KMS-11 (cell line): Measurements from ENCODE around the gene KRTAP10-3.

Experiments
- H2AFZ ChIP-seq: fragments of 200-600 bp; sonication (generic); 2 replicates; pipeline ENCODE4 v1.6.1; 2016; ENCODE audit warnings: antibody characterized with exemption, mixed run types, low read depth
- H3K27ac ChIP-seq: fragments of 200-600 bp; sonication (generic); 2 replicates; pipeline ENCODE4 v1.6.1; 2016; ENCODE audit warnings: mild to moderate bottlenecking, mixed run types
- H3K27me3 ChIP-seq: fragments of 200-600 bp; sonication (generic); 2 replicates; pipeline ENCODE4 v1.6.1; 2017; ENCODE audit warnings: mild to moderate bottlenecking, low read depth, mixed run types, moderate library complexity; ENCODE audit not compliant: insufficient read depth
- H3K36me3 ChIP-seq: fragments of 200-600 bp; sonication (generic); 2 replicates; pipeline ENCODE4 v1.6.1; 2017; ENCODE audit warnings: mild to moderate bottlenecking, mixed run types; ENCODE audit not compliant: insufficient read depth
- H3K4me1 ChIP-seq: fragments of 200-600 bp; sonication (generic); 2 replicates; pipeline ENCODE4 v1.6.1; 2016; ENCODE audit warnings: mild to moderate bottlenecking, low read depth, mixed run types; ENCODE audit not compliant: poor library complexity, severe bottlenecking
- H3K4me2 ChIP-seq: fragments of 200-600 bp; sonication (generic); 2 replicates; pipeline ENCODE4 v1.7.0; 2016; ENCODE audit warnings: mild to moderate bottlenecking, mixed run types
- H3K4me3 ChIP-seq: fragments of 200-600 bp; sonication (generic); IDR thresholded peaks from 2 replicates; pipeline ENCODE4 v1.6.1; 2017; ENCODE audit warnings: low read depth, low read length, mixed read lengths; ENCODE audit not compliant: insufficient read depth
- H3K79me2 ChIP-seq: fragments of 200-600 bp; sonication (generic); 2 replicates; pipeline ENCODE4 v1.6.1; 2016; ENCODE audit warnings: low read depth, mixed run types; ENCODE audit not compliant: insufficient read depth
- H3K9ac ChIP-seq: fragments of 200-600 bp; sonication (generic); 2 replicates; pipeline ENCODE4 v1.6.1; 2016; ENCODE audit warnings: mild to moderate bottlenecking, mixed run types
- H4K20me1 ChIP-seq: fragments of 200-600 bp; sonication (generic); 2 replicates; pipeline ENCODE4 v1.6.1; 2016; ENCODE audit warnings: mild to moderate bottlenecking, mixed run types; ENCODE audit not compliant: insufficient read depth
- CTCF ChIP-seq: fragments of 200-600 bp; sonication (generic); conservative IDR thresholded peaks from 2 replicates; pipeline ENCODE4 v1.6.1; 2017; ENCODE audit warnings: low read depth, mild to moderate bottlenecking, antibody characterized with exemption, low read length, moderate library complexity, mixed read lengths

KRTAP10-3 gene

GRCh38 chr21:44548922-44549321 is 9.7 kb downstream of the KRTAP10-3 start:
- no peak overlapping the region for H3K27ac ChIP-seq
- TF ChIP-seq CTCF: no peak
- H3K79me2 ChIP-seq: no peaks in the 10 kb centered on the region
- H2AFZ ChIP-seq: no peak overlapping the region
- H3K4me1 ChIP-seq: no peaks in the 10 kb centered on the region
- no peaks in the 10 kb centered on the region for H3K36me3 ChIP-seq
- H4K20me1 ChIP-seq: no peaks in the 10 kb centered on the region
- H3K4me2 ChIP-seq: no peak overlapping the region
- no peak overlapping the region for H3K4me3 ChIP-seq
- peaks cover 68% of the 10 kb centered on the region for H3K27me3 ChIP-seq
- no peak overlapping the region for H3K9ac ChIP-seq

GRCh38 chr21:44548381-44548780 is 10.2 kb downstream of the KRTAP10-3 start:
- H3K4me2 ChIP-seq: no peak overlapping the region
- no peaks in the 10 kb centered on the region for H3K4me1 ChIP-seq
- no peak overlapping the region for H3K9ac ChIP-seq
- H3K27me3 ChIP-seq: peaks cover 68% of the 10 kb centered on the region
- H3K4me3 ChIP-seq: no peak overlapping the region
- no peak overlapping the region for H3K27ac ChIP-seq
- no peaks in the 10 kb centered on the region for H3K36me3 ChIP-seq
- no peak for TF ChIP-seq CTCF
- H3K79me2 ChIP-seq: no peaks in the 10 kb centered on the region
- no peak overlapping the region for H2AFZ ChIP-seq
- no peaks in the 10 kb centered on the region for H4K20me1 ChIP-seq

- H3K4me2 ChIP-seq: no peak overlapping the region
- no peak for TF ChIP-seq CTCF
- H3K4me3 ChIP-seq: no peak overlapping the region
These were observed 10.8 kb downstream of the KRTAP10-3 start for GRCh38 chr21:44547656-44548331.

GRCh38 chr21:44544566-44544965 is 14.0 kb downstream of the KRTAP10-3 start:
- peaks cover 83% of the 10 kb centered on the region for H3K27me3 ChIP-seq

More at GRCh38 chr21:44547656-44548331, 10.8 kb downstream of the KRTAP10-3 start:
- no peak overlapping the region for H3K9ac ChIP-seq
- no peaks in the 10 kb centered on the region for H3K36me3 ChIP-seq
- H3K79me2 ChIP-seq: no peaks in the 10 kb centered on the region
- no peaks in the 10 kb centered on the region for H3K4me1 ChIP-seq
- H4K20me1 ChIP-seq: no peaks in the 10 kb centered on the region
- H3K27ac ChIP-seq: no peak overlapping the region
- H3K27me3 ChIP-seq: peaks cover 67% of the 10 kb centered on the region; the same call in 1 of the 2 replicates
- no peak overlapping the region for H2AFZ ChIP-seq

More at GRCh38 chr21:44544566-44544965, 14.0 kb downstream of the KRTAP10-3 start:
- Histone ChIP-seq H3K4me3 (no peak overlapping the region), H3K9ac (no peak overlapping the region), H3K36me3 (no peaks in the 10 kb centered on the region), H2AFZ (no peak overlapping the region), H3K27ac (no peak overlapping the region), H4K20me1 (no peaks in the 10 kb centered on the region), H3K79me2 (no peaks in the 10 kb centered on the region), H3K4me1 (no peaks in the 10 kb centered on the region), H3K4me2 (no peak overlapping the region)
- TF ChIP-seq CTCF: no peak
